Omental fat pad (tissue), 4 donors: ENCODE results near the gene TTLL9. TPM values are rescaled to one million over a fixed set of nuclear protein-coding genes. Genes with fewer than 3 reads are reported as not detected.

Experiments used
- ATAC-seq: fragments of 150-250 bp; one replicate; pipeline ENCODE4 v1.9.1; 2016; ENCODE audit warnings: mild to moderate bottlenecking, moderate library complexity; ENCODE audit not compliant: low FRiP score
- DNase-seq: peaks from one replicate; pipeline ENCODE4 v3.0.0-alpha.2; 2019; ENCODE audit warnings: low spot score
- total RNA-seq, 4 donors: library from RNA; depleted of rRNA; stranded (reverse); fragments of >200 nt; gene quantifications; one replicate each; pipeline ENCODE4 v1.1.0, GENCODE V29; 2016
- TF ChIP-seq, protein P1 (sequence below), 3 donors: fragments of 450-650 bp; IDR thresholded peaks; one replicate each; pipeline ENCODE4 v1.5.1; 2016 to 2017; ENCODE audit warnings: antibody characterized with exemption in 3 of 3, mild to moderate bottlenecking in 3 of 3, moderate library complexity in 2 of 3

The TTLL9 gene
- total RNA-seq, 4 donors from 2014 or later, result 0.24 to 1.4 (median 0.28) TPM

DNA sequence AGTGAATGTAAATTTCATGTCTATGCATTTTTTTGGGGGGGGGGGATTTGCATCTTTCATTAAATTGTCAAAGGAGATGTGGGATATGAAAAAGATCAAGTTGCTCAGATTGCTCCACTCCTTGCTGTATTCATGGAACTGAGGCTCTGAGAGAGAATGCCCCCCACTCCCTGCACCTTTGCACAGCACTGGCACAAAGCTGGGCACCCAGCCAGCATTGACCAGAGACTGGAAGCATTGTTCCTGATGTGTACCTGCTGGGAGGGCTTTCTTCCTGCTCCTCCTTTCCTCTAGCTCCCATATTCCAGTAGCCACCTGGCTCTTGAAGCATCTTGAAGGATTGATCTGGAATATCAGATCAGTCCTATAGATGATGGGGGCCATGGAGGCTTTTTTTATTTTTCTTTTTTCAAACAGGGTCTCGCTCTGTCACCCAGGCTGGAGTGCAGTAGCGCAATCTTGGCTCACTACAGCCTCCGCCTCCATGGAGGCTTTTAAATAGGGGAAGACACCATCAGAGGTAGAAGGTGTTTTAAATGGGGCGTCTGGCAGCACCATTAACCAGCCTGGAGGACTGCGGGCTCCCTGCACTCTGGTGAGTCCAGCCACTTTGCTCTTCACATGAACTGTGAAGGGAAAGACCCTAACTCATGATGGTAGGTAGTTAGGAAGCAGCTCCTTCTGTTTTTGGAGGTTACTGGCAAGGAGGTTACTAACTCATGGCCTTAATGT lies 11.0 kb upstream of the TTLL9 start:
- ATAC-seq (no peak), DNase-seq (no peak)
- TF ChIP-seq, protein P1, sequence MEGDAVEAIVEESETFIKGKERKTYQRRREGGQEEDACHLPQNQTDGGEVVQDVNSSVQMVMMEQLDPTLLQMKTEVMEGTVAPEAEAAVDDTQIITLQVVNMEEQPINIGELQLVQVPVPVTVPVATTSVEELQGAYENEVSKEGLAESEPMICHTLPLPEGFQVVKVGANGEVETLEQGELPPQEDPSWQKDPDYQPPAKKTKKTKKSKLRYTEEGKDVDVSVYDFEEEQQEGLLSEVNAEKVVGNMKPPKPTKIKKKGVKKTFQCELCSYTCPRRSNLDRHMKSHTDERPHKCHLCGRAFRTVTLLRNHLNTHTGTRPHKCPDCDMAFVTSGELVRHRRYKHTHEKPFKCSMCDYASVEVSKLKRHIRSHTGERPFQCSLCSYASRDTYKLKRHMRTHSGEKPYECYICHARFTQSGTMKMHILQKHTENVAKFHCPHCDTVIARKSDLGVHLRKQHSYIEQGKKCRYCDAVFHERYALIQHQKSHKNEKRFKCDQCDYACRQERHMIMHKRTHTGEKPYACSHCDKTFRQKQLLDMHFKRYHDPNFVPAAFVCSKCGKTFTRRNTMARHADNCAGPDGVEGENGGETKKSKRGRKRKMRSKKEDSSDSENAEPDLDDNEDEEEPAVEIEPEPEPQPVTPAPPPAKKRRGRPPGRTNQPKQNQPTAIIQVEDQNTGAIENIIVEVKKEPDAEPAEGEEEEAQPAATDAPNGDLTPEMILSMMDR (IDR thresholded peaks at IDR 0.05), result no peak

DNA sequence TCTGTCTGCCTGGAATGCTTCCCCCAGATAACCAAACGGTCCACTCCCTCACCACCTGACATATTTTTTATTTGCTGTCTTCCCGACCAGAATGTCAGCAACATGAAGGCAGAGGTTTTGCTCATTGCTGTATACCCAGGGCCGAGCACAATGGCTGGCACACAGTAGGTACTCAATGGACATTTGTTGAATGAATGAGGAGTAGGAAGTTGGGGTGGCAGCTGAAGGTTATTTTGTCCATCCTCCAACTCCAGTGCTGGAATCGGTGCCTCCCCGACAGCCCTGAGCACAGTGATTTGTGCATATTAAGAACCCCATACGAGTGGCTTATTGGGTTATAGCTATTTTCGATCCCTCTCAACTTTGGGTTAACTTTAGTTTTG lies 10.4 kb upstream of the TTLL9 start:
- ATAC-seq, result no peak
- TF ChIP-seq, protein P1 (IDR thresholded peaks at IDR 0.05), result no peak
- DNase-seq, result no peak

DNA sequence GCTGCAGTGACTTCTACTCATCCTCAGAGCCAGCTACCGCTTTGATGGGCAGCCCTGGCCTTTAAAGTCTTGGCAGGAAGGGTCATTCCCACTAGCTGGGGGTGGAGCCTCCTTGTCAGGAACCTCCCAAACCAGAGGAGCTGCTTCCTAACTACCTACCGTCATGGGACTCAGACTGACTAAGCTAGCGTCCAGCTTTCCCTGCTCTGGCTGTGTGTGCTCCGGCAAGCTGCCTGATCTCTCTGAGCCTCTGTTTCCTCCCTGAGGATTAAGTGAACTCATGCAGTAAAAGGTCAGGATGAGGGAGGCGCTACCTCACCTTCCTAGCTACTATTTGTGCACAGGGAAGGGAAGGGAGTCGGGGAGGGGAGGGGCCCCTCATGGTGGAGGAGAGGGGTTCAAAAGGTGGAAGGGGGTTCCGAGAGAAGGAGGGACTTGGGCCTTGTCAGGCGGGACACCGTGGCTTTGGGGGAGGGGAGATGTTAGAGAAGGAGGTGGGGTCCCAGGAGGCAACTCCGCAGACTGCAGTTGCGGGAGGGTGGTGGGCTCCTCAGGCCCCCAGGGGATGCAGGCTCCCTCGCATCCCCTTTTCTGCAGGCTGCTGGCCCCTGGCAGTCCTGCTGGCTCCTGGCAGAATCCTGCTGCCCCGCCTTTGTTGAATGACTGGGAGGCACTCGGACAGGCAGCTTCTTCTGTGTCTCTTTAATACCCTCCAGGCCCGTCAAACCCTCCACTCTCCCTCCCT lies 9.9 kb upstream of the TTLL9 start:
- ATAC-seq (peak; percentile 79), DNase-seq (no peak)

DNA sequence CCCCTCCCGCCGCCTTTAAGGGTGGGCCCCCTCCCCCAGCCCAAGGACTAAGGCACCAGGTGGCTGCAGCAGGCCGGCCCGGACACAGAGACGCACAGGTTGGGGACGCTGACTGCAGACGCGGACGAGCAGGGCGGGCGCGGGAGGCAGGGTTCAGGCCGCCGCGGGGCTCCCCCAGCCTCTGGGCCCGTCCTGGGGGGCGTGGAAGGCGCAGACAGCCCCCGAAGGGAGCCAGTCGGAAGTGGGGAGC lies 9.4 kb upstream of the TTLL9 start:
- DNase-seq, result no peak
- no peak for ATAC-seq
- TF ChIP-seq, protein P1 (IDR thresholded peaks at IDR 0.05), result no peak

More for the DNA sequence above, 9.9 kb upstream of the TTLL9 start:
- TF ChIP-seq, protein P1 (IDR thresholded peaks at IDR 0.05), result no peak

DNA sequence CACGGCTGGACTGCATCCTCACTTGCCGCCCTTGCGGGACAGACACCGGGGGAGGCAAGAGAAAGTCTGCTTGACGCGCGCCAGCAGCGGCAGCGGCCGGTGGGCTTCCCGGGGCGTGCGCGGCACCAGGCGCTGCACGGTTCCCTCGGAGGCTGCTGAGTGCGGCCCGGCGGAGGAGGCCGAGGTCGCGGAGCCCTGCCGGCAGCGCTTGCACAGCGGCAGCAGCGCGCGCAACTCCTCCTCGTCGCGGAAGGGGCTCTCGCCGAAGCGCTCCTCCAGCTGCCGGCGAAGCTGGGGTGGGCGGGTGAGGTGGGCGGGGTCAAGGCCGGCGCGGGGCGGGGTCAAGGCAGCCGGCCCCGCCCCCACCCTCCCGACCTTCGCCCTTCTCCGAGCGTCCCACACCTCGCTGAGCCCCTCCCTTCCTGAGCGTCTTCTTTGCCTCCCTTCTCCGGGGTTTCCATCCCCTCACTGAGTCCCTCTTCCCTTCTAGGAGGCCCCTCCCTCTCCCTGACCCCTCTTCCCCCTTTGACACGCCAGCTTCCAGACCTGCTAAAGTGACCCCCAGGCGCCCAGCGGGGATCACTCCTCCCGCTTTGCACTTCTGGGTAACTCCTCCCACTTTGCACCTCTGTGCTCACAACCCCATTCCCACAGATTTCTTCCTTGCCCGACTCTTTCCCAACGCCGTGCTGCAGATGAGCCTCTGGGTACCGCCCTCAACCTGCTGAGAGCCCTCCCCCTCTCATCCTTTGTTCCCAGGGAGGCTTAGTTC lies 8.9 kb upstream of the TTLL9 start:
- ATAC-seq, result peak; percentile 45
- no peak for DNase-seq
- TF ChIP-seq, protein P1 (IDR thresholded peaks at IDR 0.05), result no peak

DNA sequence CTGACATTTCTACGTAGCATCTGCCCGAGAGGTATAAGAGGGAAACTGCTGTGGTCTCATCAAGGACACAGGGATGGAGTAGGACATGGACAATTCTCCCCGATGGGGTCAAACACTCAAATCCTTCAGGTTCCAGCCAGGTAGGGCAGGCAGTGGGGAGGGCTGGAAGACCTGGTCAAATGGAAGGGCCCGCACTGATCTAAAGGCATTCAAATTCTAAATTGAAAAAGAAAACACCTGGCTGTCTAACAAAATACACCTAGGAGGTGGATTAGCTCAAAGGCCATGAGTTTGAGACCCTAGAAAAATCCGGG lies 8.3 kb upstream of the TTLL9 start:
- TF ChIP-seq, protein P1 (IDR thresholded peaks at IDR 0.05), result no peak
- no peak for ATAC-seq
- no peak for DNase-seq
